Placental pericyte (primary cell): ENCODE measurements around the gene ING3. TPM values are rescaled to one million over a fixed set of nuclear protein-coding genes. Genes with fewer than 3 reads are reported as not detected.

Experiments used
- small RNA-seq: library from RNA; depleted of rRNA; stranded (forward); fragments of <200 nt; gene quantifications from one replicate; pipeline ENCODE3, GENCODE V24; 2012; ENCODE audit warnings: low replicate concordance
- total RNA-seq: library from RNA; depleted of rRNA; stranded (reverse); fragments of >200 nt; gene quantifications from 2 replicates; pipeline ENCODE4 v1.2.3, GENCODE V29; 2012

Gene ING3, protein sequence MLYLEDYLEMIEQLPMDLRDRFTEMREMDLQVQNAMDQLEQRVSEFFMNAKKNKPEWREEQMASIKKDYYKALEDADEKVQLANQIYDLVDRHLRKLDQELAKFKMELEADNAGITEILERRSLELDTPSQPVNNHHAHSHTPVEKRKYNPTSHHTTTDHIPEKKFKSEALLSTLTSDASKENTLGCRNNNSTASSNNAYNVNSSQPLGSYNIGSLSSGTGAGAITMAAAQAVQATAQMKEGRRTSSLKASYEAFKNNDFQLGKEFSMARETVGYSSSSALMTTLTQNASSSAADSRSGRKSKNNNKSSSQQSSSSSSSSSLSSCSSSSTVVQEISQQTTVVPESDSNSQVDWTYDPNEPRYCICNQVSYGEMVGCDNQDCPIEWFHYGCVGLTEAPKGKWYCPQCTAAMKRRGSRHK
- 13.8 and 13.9 TPM in 2 replicates for total RNA-seq

DNA sequence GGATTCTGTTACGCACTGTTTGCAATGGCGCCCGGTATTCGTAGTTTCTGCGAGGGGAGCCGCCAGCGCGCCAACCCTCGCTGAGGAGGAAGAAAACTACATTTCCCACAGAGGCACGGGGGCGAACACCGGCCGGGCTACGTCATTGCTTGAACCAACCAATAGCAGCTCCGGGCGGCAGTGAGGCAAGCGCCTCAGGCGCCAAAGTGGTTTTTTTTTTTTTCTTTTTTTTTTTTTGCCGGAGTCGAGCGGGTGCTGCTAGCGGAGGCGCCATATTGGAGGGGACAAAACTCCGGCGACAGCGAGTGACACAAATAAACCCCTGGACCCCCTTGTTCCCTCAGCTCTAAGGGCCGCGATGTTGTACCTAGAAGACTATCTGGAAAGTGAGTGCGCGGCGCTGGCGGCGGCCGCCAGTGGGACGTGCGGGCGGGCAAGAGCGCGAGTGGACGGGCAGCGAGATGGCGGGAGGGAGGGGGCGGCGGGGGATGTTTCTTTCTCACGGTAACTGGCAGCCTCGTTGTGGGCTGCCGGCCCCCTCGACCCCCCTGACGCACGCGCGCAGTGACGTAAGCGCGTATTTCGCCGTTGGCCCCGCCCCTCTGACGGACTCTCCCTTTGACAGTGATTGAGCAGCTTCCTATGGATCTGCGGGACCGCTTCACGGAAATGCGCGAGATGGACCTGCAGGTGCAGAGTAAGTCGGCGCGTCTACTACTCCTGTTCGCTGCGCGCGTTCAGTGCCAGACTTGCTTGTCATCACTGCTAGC lies at the start of gene ING3:
Gene ING3 (plus strand): TSS at position 239 of the 770 bp plus-strand sequence. CDS start 120 bp downstream, at position 359.

DNA sequence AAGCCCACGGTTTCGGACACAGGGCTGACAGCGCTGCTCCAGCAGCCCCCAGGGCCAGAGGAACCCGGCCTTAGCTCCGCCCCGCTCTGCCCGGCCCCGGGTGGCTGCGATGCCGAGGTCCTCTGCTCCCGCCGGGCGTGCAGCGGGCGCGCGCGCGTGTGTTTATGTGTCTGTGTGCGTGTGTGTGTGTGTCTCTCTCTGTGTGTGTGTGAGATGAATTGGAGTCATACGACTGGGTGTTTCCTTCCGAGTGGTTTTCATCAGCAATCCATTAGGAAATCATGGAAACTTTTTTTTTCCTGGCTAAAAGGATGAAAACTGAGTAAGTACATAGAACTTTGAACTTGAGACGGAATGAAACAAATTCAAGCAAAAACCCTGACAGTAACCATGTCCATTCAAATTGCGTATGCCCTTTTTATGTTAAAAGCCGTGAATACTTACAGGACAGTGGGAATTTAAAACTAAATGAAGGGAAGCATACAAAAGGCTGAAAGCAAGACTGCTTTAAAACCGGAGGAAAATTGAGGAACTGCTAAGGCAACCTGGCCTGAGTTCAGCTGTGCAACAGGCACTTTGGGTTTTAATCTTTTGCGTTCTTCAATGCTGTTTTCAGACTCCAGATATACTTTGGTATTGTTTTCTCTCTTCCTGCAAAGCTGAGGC lies 38.1 kb downstream of the ING3 start, which contains the start of gene CPED1:
Gene CPED1 (plus strand): TSS at position 121 of the 666 bp plus-strand sequence. CDS start 911 bp downstream, outside the sequence.

Small RNAs within 50 kb of the gene (small RNA-seq; reads per million reads assigned to genes)
- gene RNA5SP240: not detected

Other genes with a start within 250 kb of the ING3 start
- gene TSPAN12, start 92.6 kb upstream of the ING3 start, total RNA-seq: 0.44 and 1.3 TPM in 2 replicates
- 45.3 and 143 TPM in 2 replicates for gene CPED1, start 37.9 kb downstream of the ING3 start, total RNA-seq